Activated naive CD8-positive, alpha-beta T cell treated with anti-CD3 and anti-CD28 coated beads, Interleukin-2, amount 50 U/mL, for 16 hours (primary cell): ENCODE results near the gene AMN1.
"Not testable (repeated sequence)": the region's sequence is repeated elsewhere in the genome, so short reads cannot be mapped to it uniquely, and the experiment has no call there.

Source experiments
- DNase-seq: peaks from one replicate; pipeline ENCODE4 v3.0.0-alpha.2; 2020; ENCODE audit warnings: low read depth, low spot score

The AMN1 gene

GRCh38 chr12:31728917-31729640 lies at the start of gene AMN1:
Gene AMN1, minus strand, starts transcription at chr12:31729021. Its CDS starts 13 bp downstream, at chr12:31729008.
- DNase-seq: peak; percentile 95

DNA sequence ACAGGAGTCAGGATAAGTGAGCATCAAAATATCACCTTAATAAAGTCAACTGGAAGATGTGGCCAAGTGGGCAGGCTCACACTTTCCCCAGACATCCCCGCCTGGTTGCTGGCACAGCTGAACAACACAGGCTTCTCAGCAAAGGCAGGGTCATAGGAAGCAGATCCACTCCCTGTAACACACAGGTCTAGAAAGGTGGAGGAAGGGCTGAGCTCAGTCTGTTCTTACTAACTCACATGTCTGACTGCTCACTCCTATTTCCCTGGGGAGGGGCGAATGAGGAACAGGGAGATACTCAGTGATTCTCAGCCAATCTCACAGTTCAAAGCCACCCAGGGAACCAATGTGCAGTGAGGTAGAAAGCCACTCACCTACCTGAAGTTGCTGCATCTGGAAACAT lies 45.0 kb upstream of the AMN1 start:
- DNase-seq: no peak

- DNase-seq: no peak
Observed at GRCh38 chr12:31773223-31773750, 44.5 kb upstream of the AMN1 start.

DNA sequence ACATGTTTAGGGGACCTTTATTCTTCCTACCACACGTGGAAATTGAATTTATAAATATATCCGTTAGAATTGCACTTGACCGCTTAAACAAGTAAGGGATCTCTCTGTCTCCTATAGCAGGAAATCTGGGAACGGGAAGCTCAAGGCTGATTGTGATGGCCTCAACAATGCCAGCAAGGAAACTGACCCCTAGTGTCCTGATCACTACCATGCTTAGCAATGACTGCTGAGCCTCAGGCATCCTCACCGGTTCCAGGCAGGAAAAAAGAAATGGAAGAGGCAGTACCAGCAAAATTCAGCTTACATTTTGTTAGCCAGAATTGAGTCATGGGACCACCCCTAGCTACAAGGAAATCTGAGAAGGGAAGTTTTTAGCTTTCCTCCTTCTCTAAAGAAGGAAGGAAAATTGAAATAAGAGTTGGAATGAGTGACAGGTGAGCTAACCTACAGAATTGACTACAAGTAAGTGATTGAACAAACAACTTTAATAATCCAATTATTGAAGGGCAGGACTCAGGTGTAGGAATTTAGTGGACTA lies 43.9 kb upstream of the AMN1 start:
- no peak for DNase-seq

GRCh38 chr12:31772186-31772585 lies 43.4 kb upstream of the AMN1 start:
- DNase-seq: no peak

DNA sequence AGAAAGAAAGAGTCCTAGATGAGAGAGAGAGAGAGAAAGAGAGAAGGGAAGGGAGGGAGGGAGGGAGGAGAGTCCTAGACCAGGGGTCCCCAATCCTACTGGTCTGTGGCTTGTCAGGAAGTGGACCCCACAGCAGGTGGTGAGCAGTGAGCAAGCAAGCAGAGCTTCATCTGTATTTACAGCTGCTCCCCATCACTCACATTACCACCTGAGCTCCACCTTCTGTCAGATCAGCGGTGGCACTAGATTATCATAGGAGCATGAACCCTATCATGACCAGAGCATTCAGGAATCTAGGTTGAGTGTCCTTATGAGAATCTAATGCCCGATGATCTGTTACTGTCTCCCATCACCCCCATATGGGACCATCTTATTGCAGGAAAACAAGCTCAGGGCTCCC lies 39.2 kb upstream of the AMN1 start:
- no peak for DNase-seq

GRCh38 chr12:31765931-31766330 lies 37.1 kb upstream of the AMN1 start:
- DNase-seq: no peak

DNA sequence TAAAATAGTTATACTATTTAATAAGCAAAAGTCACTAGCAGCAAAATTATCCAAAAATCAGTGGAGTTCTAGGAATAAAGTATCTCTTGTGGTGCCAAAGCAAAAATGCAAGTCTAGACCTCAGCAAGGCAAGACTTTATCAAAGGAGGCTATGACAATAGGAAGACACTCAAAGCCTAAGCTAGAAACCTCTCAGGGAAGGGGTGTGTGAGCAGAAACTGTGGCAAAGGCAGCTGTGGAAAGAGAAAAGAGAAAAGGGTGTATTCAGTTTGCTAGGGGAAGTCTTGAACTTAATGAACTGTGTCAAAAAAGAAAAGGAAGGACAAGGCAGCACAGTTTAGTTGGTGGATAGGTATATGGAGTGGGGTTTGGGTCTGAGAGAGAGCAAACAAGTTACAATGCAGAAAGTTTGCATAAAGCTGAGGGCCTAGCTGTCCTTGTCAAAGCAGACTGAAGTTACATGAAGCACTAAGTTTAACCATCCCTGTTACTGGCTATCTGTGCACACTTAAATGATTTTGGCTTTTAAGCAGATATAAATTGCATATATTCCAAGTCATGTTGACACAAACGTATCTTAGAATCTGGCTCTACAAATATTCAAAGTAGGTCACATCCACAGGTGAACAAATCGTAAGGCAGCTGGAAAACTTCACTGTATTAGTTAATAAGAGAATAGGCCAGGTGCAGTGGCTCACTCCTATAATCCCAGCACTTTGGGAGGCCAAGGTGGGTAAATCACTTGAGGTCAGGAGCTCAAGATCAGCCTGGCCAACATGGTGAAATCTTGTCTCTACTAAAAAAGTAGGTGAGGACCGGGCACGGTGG lies 31.0 kb upstream of the AMN1 start:
- DNase-seq: no peak

DNA sequence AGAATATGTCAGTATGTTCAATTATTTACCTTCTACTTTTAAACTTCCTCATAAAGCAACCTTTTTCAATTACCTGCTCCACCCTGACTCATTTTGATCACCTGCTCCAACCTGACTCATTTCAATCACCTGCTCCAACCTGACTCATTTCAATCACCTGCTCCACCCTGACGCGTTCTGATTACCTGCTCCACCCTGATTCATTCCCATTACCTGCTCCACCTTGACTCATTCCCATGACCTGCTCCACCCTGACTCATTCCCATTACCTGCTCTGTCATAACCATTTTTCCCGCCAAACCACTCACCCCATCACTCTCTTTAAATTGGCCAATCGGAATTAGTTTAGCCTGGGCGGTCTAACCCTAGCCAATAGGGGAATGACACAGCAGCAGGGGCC lies 29.5 kb upstream of the AMN1 start:
- not testable (repeated sequence) for DNase-seq

GRCh38 chr12:31756977-31757420 lies 28.2 kb upstream of the AMN1 start:
- no peak for DNase-seq

DNA sequence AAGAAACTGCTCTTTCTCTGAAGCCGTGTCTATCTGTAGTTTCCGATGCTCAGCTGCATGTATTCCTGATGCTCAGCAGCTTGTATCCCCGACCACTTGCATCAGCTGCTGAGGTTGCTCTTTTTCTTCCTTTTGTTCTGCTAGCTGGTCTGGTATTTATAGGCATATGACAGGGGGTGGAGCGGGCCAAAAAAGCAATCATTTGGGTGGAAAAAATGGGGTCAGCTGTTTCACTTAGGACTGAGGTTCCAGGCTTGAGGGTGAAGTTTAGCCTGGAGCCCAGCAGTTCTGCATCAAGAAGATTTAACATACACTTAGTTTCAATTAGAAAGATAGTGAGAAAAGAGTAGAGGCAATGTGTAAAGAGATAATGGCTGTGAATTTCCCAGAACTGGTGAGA lies 23.6 kb upstream of the AMN1 start:
- DNase-seq: no peak

- no peak for DNase-seq
Observed at GRCh38 chr12:31751085-31751484, 22.3 kb upstream of the AMN1 start.

- no peak for DNase-seq
Observed at GRCh38 chr12:31750747-31751039, 21.9 kb upstream of the AMN1 start.

- DNase-seq: peak; percentile 42
Observed at GRCh38 chr12:31749024-31749704, 20.3 kb upstream of the AMN1 start.

- DNase-seq: no peak
Observed at GRCh38 chr12:31745242-31745641, 16.4 kb upstream of the AMN1 start.

GRCh38 chr12:31744363-31744762 lies 15.5 kb upstream of the AMN1 start:
- not testable (repeated sequence) for DNase-seq

- DNase-seq: no peak
Observed at GRCh38 chr12:31742891-31743290, 14.1 kb upstream of the AMN1 start.

DNA sequence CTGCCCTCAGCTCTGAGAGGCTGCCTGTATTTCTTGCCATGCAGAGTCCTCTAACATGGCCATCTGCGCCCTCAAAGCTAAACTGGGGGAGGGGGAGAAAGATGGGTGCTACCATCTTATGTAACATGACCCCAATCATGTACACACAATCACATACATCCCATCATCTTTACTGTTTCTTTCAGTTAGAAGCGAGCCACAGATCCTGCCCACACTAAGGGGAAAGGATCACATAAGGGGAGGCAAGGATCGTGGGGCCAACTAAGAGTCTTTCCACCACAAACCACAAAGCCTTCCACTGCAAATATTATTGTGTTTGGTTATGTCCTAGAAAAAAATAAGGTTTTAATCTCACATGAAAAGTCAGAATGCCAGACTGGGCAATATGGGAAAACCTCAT lies 11.8 kb upstream of the AMN1 start:
- DNase-seq: no peak

GRCh38 chr12:31737763-31738162 lies 8.9 kb upstream of the AMN1 start:
- DNase-seq: no peak

- no peak for DNase-seq
Observed at GRCh38 chr12:31737345-31737744, 8.5 kb upstream of the AMN1 start.

- DNase-seq: no peak
Observed at GRCh38 chr12:31736472-31736871, 7.7 kb upstream of the AMN1 start.
